ENCODE data around the gene TSHR. TPM values are rescaled to one million over a fixed set of nuclear protein-coding genes. Genes with fewer than 3 reads are reported as not detected.

Gene TSHR
- total and polyA plus RNA-seq, 2 of the 13 experiments (the other 11 are each of a cell fraction or from before 2014, with no cell fraction given), result not detected

DNA sequence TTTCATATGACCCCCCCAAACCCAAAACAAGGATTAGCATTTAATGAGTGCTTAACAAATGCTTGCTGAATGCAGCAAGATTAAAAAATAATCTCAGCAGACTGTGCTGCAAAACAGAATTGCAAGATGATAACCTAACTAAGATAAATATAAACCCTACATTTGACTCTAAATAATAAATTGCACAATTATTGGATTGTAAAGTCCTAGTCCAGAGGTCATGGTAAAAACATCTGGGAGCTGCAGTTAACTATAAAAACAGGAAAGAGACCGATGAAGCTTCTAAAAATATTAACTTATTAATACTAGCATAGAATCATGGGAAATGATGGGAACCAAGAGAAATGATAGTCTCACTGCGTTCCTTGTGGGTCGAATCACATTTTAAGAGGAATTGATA, 37.2 kb downstream of the TSHR start (continued):
- no peak for TF ChIP-seq TBX2 (CRISPR knock-in tag; IDR thresholded peaks at IDR 0.05; ENCODE audit: borderline replicate concordance)
- no peak for TF ChIP-seq KMT2B (CRISPR knock-in tag; IDR thresholded peaks at IDR 0.05)
- no peak for TF ChIP-seq ZNF251 (CRISPR knock-in tag; IDR thresholded peaks at IDR 0.05)

DNA sequence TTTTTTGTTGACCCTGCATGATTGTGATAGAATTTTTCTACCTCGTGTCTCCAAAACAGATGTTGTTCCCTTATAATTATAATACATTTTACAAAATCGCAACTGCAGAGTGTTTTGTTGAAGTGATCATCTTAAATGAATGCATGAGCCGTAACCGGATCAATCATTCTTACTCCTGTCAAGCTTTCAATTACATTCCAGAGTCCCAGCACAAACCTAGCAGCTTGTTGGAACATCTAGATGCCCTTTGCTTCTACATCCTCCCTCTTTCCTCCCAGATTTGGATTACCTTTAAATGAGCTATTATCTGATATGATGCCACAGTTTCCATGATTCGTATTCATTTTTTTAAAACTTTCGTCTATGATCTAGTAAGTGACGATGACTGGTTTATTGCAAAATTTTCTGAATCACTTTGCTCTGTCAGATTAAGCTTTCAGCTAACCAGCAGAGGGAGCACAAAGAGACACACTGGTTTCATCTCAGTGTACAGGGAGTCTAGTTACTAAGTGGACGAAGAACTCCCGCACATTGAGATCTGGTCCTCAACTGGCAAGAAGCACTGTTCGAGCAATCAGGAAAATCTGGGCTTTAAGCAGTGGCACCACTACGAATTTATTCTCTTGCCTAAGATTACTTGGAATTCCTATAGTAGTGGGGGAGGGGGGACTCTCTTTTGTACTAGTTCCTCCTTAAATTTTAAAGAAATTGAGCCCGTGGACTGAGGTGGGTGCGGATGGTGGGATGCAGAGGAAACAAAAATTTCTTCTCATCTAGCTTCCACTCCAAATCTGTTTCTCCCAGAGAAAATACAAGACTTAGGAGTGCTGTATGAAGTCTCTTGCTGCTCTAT, 40.9 kb downstream of the TSHR start:
- no peak overlapping the region for H3K9ac ChIP-seq (ENCODE audit: insufficient read depth, low read depth, low read length)
- H2AFZ ChIP-seq (ENCODE audit: low read length), result peak overlapping the region; percentile 9
- POLR2A ChIA-PET, result interaction anchor here (1.2 to 2.0 kb wide), 2 partner anchors 168 to 174 kb away, joined by 3 to 6 read pairs; no protein-coding TSS in a partner anchor
- CTCF ChIA-PET (ENCODE audit: low intra/inter-chr PET ratio, low total read pairs), result interaction anchor here (1.3 to 2.1 kb wide), 5 partner anchors 67 to 468 kb away, joined by 3 to 18 read pairs (median 9); no protein-coding TSS in a partner anchor
- H4K20me1 ChIP-seq (ENCODE audit: insufficient read depth, low read length), result no peaks in the 10 kb centered on the region
- peak overlapping the region; percentile 53 for H3K4me2 ChIP-seq (ENCODE audit: low read depth, low read length)
- H3K9me3 ChIP-seq (ENCODE audit: low read length), result no peaks in the 10 kb centered on the region
- intact Hi-C loops (cut with micrococcal nuclease; ENCODE audit: unreplicated experiment), result loop anchor here (1.0 kb wide), 5 partner anchors 66 to 468 kb away; no protein-coding TSS in a partner anchor
- DNase-seq (ENCODE audit: low spot score), result peak; percentile 66
- H3K27me3 ChIP-seq (ENCODE audit: control insufficient read depth in 1 of 2, insufficient read depth in 2 of 2, low read length in 2 of 2), result peaks cover 0 to 11% of the 10 kb centered on the region in 2 experiments; a peak in 3 of 5 replicates
- H3K4me1 ChIP-seq (ENCODE audit: insufficient read depth, low read length), result no peaks in the 10 kb centered on the region
- H3K4me3 ChIP-seq (replicated peaks in 1 of 3; ENCODE audit: insufficient read depth in 1 of 3, low read depth in 2 of 3, low read length in 3 of 3), result no peak overlapping the region
- no TSS peak for BruUV-seq (replicated peaks)
- in situ Hi-C loops (cut with HindIII; ENCODE audit: extremely low pct_ligation_motif_present, low pct_unique_long_range_greater_than_20kb), result loop anchor here (5.0 to 10.0 kb wide), 2 partner anchors 171 to 469 kb away; no protein-coding TSS in a partner anchor
- H3K27ac ChIP-seq (ENCODE audit: extremely low read length, insufficient read depth, low read length), result no peak overlapping the region
- peak; percentile 97 for ATAC-seq
- 13% methylated on average over 13 of the region's 13 CpGs for WGBS (ENCODE audit: low lambda C conversion rate)
- no peaks in the 10 kb centered on the region for H3K79me2 ChIP-seq (ENCODE audit: insufficient read depth, low read length)
- H3K36me3 ChIP-seq (replicated peaks in 1 of 2; ENCODE audit: control insufficient read depth in 1 of 2, insufficient read depth in 2 of 2, low read length in 2 of 2), result no peaks in the 10 kb centered on the region
- FAIRE-seq, result peak; percentile 58
- peak; percentile 80; the same call in 1 of the 2 replicates for TF ChIP-seq ZNF709 (CRISPR knock-in tag; IDR thresholded peaks at IDR 0.05)
- TF ChIP-seq CEBPB (IDR thresholded peaks at IDR 0.05; ENCODE audit: borderline replicate concordance, low read depth, low read length), result peak; percentile 25; the same call in 1 of the 2 replicates
- TF ChIP-seq, protein P1, sequence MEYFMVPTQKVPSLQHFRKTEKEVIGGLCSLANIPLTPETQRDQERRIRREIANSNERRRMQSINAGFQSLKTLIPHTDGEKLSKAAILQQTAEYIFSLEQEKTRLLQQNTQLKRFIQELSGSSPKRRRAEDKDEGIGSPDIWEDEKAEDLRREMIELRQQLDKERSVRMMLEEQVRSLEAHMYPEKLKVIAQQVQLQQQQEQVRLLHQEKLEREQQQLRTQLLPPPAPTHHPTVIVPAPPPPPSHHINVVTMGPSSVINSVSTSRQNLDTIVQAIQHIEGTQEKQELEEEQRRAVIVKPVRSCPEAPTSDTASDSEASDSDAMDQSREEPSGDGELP (IDR thresholded peaks at IDR 0.05; ENCODE audit: borderline replicate concordance, low read depth), result no peak
- no peak for TF ChIP-seq TBL1XR1 (IDR thresholded peaks at IDR 0.05; ENCODE audit: borderline replicate concordance, low read length, partially characterized antibody)
- no peak for TF ChIP-seq ZSCAN30 (CRISPR knock-in tag; IDR thresholded peaks at IDR 0.05)
- no peak for TF ChIP-seq KAT7 (CRISPR knock-in tag; IDR thresholded peaks at IDR 0.05; ENCODE audit: borderline replicate concordance)
- TF ChIP-seq, protein P2, sequence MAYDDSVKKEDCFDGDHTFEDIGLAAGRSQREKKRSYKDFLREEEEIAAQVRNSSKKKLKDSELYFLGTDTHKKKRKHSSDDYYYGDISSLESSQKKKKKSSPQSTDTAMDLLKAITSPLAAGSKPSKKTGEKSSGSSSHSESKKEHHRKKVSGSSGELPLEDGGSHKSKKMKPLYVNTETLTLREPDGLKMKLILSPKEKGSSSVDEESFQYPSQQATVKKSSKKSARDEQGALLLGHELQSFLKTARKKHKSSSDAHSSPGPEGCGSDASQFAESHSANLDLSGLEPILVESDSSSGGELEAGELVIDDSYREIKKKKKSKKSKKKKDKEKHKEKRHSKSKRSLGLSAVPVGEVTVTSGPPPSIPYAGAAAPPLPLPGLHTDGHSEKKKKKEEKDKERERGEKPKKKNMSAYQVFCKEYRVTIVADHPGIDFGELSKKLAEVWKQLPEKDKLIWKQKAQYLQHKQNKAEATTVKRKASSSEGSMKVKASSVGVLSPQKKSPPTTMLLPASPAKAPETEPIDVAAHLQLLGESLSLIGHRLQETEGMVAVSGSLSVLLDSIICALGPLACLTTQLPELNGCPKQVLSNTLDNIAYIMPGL (CRISPR knock-in tag; IDR thresholded peaks at IDR 0.05; ENCODE audit: borderline replicate concordance in 1 of 2, low read depth in 1 of 2), result 0 out of 4 replicates have a peak, but pooled peaks of 1 of the 2 experiments have one; percentile 18
- peak; percentile 59 for TF ChIP-seq STAG1 (CRISPR knock-in tag; IDR thresholded peaks at IDR 0.05)
- TF ChIP-seq NFKBIZ (CRISPR knock-in tag; IDR thresholded peaks at IDR 0.05), result no peak
- peak; percentile 54; the same call in 1 of the 2 replicates for TF ChIP-seq RAD21 (CRISPR knock-in tag; IDR thresholded peaks at IDR 0.05)
- TF ChIP-seq ZFP1 (CRISPR knock-in tag; IDR thresholded peaks at IDR 0.05), result no peak
- TF ChIP-seq RBAK (CRISPR knock-in tag; IDR thresholded peaks at IDR 0.05), result no peak
- TF ChIP-seq, protein P3, sequence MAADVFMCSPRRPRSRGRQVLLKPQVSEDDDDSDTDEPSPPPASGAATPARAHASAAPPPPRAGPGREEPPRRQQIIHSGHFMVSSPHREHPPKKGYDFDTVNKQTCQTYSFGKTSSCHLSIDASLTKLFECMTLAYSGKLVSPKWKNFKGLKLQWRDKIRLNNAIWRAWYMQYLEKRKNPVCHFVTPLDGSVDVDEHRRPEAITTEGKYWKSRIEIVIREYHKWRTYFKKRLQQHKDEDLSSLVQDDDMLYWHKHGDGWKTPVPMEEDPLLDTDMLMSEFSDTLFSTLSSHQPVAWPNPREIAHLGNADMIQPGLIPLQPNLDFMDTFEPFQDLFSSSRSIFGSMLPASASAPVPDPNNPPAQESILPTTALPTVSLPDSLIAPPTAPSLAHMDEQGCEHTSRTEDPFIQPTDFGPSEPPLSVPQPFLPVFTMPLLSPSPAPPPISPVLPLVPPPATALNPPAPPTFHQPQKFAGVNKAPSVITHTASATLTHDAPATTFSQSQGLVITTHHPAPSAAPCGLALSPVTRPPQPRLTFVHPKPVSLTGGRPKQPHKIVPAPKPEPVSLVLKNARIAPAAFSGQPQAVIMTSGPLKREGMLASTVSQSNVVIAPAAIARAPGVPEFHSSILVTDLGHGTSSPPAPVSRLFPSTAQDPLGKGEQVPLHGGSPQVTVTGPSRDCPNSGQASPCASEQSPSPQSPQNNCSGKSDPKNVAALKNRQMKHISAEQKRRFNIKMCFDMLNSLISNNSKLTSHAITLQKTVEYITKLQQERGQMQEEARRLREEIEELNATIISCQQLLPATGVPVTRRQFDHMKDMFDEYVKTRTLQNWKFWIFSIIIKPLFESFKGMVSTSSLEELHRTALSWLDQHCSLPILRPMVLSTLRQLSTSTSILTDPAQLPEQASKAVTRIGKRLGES (CRISPR knock-in tag; IDR thresholded peaks at IDR 0.05; ENCODE audit: borderline replicate concordance), result no peak

Measured in HepG2 (cell line).